G401 (cell line): ENCODE data around the gene PROCR. TPM values are rescaled to one million over a fixed set of nuclear protein-coding genes. Genes with fewer than 3 reads are reported as not detected.
"Not testable (repeated sequence)": the region's sequence is repeated elsewhere in the genome, so short reads cannot be mapped to it uniquely, and the experiment has no call there.

ENCODE experiments used
- DNase-seq: peaks from one replicate; pipeline ENCODE4 v3.0.0-alpha.2; 2015; ENCODE audit warnings: low spot score
- in situ Hi-C: cut with HindIII; loops from 2 replicates; pipeline ENCODE4 v1.10.0; 2016; ENCODE audit warnings: low sequenced_read_pairs, mixed read lengths
- total RNA-seq: library from RNA; depleted of rRNA; stranded (reverse); fragments of >200 nt; shearing (Covaris generic); gene quantifications from 2 replicates; pipeline ENCODE4 v1.2.3, GENCODE V29; 2014

The PROCR gene
- total RNA-seq, 1 experiment from 2014 or later = 1,430 TPM

- DNase-seq, in situ Hi-C loops: not testable (repeated sequence)
Measured at GRCh38 chr20:35189223-35189622, 17.4 kb downstream of the PROCR start.

GRCh38 chr20:35190556-35190955 is 18.7 kb downstream of the PROCR start:
- DNase-seq = no peak
- in situ Hi-C loops = loop anchor here (5.0 kb wide), 1 partner anchor 68 kb away; no protein-coding TSS in a partner anchor

- in situ Hi-C loops = loop anchor here (5.0 kb wide), 1 partner anchor 69 kb away; no protein-coding TSS in a partner anchor
Measured at GRCh38 chr20:35191419-35192117, 19.7 kb downstream of the PROCR start.

GRCh38 chr20:35192118-35192872 is 20.4 kb downstream of the PROCR start:
- in situ Hi-C loops = loop anchor here (5.0 kb wide), 1 partner anchor 70 kb away; no protein-coding TSS in a partner anchor
- DNase-seq = no peak

More at GRCh38 chr20:35191419-35192117, 19.7 kb downstream of the PROCR start:
- no peak for DNase-seq

- not testable (repeated sequence) for DNase-seq
- in situ Hi-C loops = loop anchor here (5.0 kb wide), 1 partner anchor 71 kb away; no protein-coding TSS in a partner anchor
Measured at GRCh38 chr20:35193031-35193791, 21.3 kb downstream of the PROCR start.

GRCh38 chr20:35196313-35196712 is 24.4 kb downstream of the PROCR start:
- in situ Hi-C loops = no loop called here
- no peak for DNase-seq

- in situ Hi-C loops = no loop called here
- DNase-seq = no peak
Measured at GRCh38 chr20:35199740-35200139, 27.9 kb downstream of the PROCR start.

GRCh38 chr20:35200267-35200666 is 28.4 kb downstream of the PROCR start:
- in situ Hi-C loops = no loop called here
- DNase-seq = no peak

- in situ Hi-C loops, DNase-seq: not testable (repeated sequence)
Measured at GRCh38 chr20:35201467-35201866, 29.6 kb downstream of the PROCR start.

- DNase-seq = no peak
- in situ Hi-C loops = no loop called here
Measured at GRCh38 chr20:35206802-35207201, 34.9 kb downstream of the PROCR start.

GRCh38 chr20:35207950-35208611 is 36.2 kb downstream of the PROCR start:
- DNase-seq = peak; percentile 96
- in situ Hi-C loops = no loop called here

GRCh38 chr20:35215066-35215956 is 43.4 kb downstream of the PROCR start:
- in situ Hi-C loops = no loop called here
- no peak for DNase-seq

- DNase-seq = no peak
- in situ Hi-C loops = no loop called here
Measured at GRCh38 chr20:35216541-35216940, 44.7 kb downstream of the PROCR start.

GRCh38 chr20:35223941-35224340 is 52.1 kb downstream of the PROCR start:
- DNase-seq = no peak
- in situ Hi-C loops = no loop called here

- no peak for DNase-seq
- in situ Hi-C loops = no loop called here
Measured at GRCh38 chr20:35224536-35224935, 52.7 kb downstream of the PROCR start.

GRCh38 chr20:35225319-35226125 is 53.6 kb downstream of the PROCR start:
- in situ Hi-C loops = no loop called here
- no peak for DNase-seq

- peak; percentile 57 for DNase-seq
- in situ Hi-C loops = no loop called here
Measured at GRCh38 chr20:35226126-35226883, 54.4 kb downstream of the PROCR start, which contains the start of gene MMP24. MMP24 (plus strand) TSS chr20:35226690; CDS start chr20:35226739, 49 bp downstream.
